SK-N-SH (cell line): Measurements from ENCODE around the gene IL15RA. TPM values are rescaled to one million over a fixed set of nuclear protein-coding genes. Genes with fewer than 3 reads are reported as not detected.

Source experiments
- CTCF ChIA-PET: fragments of 300-600, 350-600 bp; formaldehyde crosslinking; extraction: SDS; loops from one replicate; lab custom pipeline; 2021; lab: Yijun Ruan, JAX
- POLR2A ChIA-PET: fragments of 350-600 bp; sonication (Branson Sonifier 250); formaldehyde crosslinking; extraction: SDS; loops from one replicate; lab custom pipeline; 2020; ENCODE audit warnings: antibody characterized with exemption, inconsistent platforms; lab: Yijun Ruan, JAX
- DNase-seq: peaks from one replicate; pipeline ENCODE4 v3.0.0; 2012
- H2AFZ ChIP-seq: fragments of 200-600 bp; sonication (generic); 2 replicates; pipeline ENCODE4 v1.8.1; 2016; ENCODE audit warnings: antibody characterized with exemption, mild to moderate bottlenecking, low read depth
- H3F3A ChIP-seq: fragments of 200-600 bp; sonication (generic); replicated peaks from 2 replicates; pipeline ENCODE3; 2016; ENCODE audit warnings: antibody characterized with exemption, mild to moderate bottlenecking; ENCODE audit not compliant: insufficient read depth
- H3K27ac ChIP-seq, 2 experiments: fragments of 200-500 bp in 1 of 2; fragments of 200-600 bp in 1 of 2; sonication (Bioruptor generic) in 1 of 2; sonication (generic), shearing (Covaris generic) in 1 of 2; 2 replicates each; pipeline versions ENCODE4 v1.5.1 to v1.6.1; 2014 to 2016; ENCODE audit warnings: low read depth in 2 of 2, inconsistent platforms in 1 of 2, low read length in 1 of 2, mild to moderate bottlenecking in 1 of 2, mixed read lengths in 1 of 2
- H3K27me3 ChIP-seq: fragments of 200-600 bp; sonication (generic), shearing (Covaris generic); 2 replicates; pipeline ENCODE4 v1.6.1; 2016; ENCODE audit warnings: mixed run types; ENCODE audit not compliant: insufficient read depth
- H3K36me3 ChIP-seq, 2 experiments: fragments of 200-500 bp in 1 of 2; fragments of 200-600 bp in 1 of 2; sonication (Bioruptor generic) in 1 of 2; sonication (generic) in 1 of 2; replicated peaks in 1 of 2; 2 replicates each; pipeline versions ENCODE3 to v1.5.1; 2014 to 2016; ENCODE audit warnings: low read length in 1 of 2, mild to moderate bottlenecking in 1 of 2; ENCODE audit not compliant: insufficient read depth in 2 of 2, control insufficient read depth in 1 of 2
- H3K4me1 ChIP-seq, 2 experiments: fragments of 200-500 bp in 1 of 2; fragments of 200-600 bp in 1 of 2; sonication (Bioruptor generic) in 1 of 2; sonication (generic), shearing (Covaris generic) in 1 of 2; 2 replicates each; pipeline versions ENCODE4 v1.5.1 to v1.6.1; 2014 to 2016; ENCODE audit warnings: low read depth in 1 of 2, low read length in 1 of 2, mixed run types in 1 of 2; ENCODE audit not compliant: insufficient read depth in 2 of 2, control insufficient read depth in 1 of 2
- H3K4me2 ChIP-seq: fragments of 200-600 bp; sonication (generic), shearing (Covaris generic); 2 replicates; pipeline ENCODE4 v1.6.1; 2017; ENCODE audit warnings: mixed run types
- H3K4me3 ChIP-seq, 2 experiments: fragments of 200-500 bp in 1 of 2; fragments of 200-600 bp in 1 of 2; sonication (Bioruptor generic) in 1 of 2; sonication (generic), shearing (Covaris generic) in 1 of 2; 2 replicates each; pipeline versions ENCODE4 v1.5.1 to v1.8.1; 2014 to 2016; ENCODE audit warnings: low read depth in 2 of 2, inconsistent platforms in 1 of 2, low read length in 1 of 2, mild to moderate bottlenecking in 1 of 2, mixed read lengths in 1 of 2, moderate library complexity in 1 of 2
- H3K79me2 ChIP-seq: fragments of 200-600 bp; sonication (generic); 2 replicates; pipeline ENCODE4 v1.8.1; 2017; ENCODE audit warnings: mild to moderate bottlenecking; ENCODE audit not compliant: insufficient read depth
- H3K9ac ChIP-seq: fragments of 200-600 bp; sonication (generic); 2 replicates; pipeline ENCODE4 v1.6.1; 2017; ENCODE audit warnings: mixed run types
- H3K9me2 ChIP-seq: fragments of 200-600 bp; sonication (generic); 2 replicates; pipeline ENCODE4 v1.6.1; 2017; ENCODE audit warnings: mixed run types
- H3K9me3 ChIP-seq: fragments of 200-600 bp; sonication (generic); 2 replicates; pipeline ENCODE4 v1.6.1; 2017; ENCODE audit warnings: mixed run types, mild to moderate bottlenecking, moderate library complexity
- H4K20me1 ChIP-seq: fragments of 200-600 bp; sonication (generic); 2 replicates; pipeline ENCODE4 v1.6.1; 2017; ENCODE audit warnings: mild to moderate bottlenecking, mixed run types; ENCODE audit not compliant: insufficient read depth
- CTCF ChIP-seq: fragments of 200-600 bp; sonication (generic); IDR thresholded peaks from 2 replicates; pipeline ENCODE4 v1.6.1; 2017; ENCODE audit warnings: antibody characterized with exemption, mild to moderate bottlenecking, moderate library complexity
- FOXJ3 ChIP-seq: sonication (generic); formaldehyde crosslinking; IDR thresholded peaks from 2 replicates; pipeline ENCODE4 v1.5.1; 2020; ENCODE audit warnings: mild to moderate bottlenecking, missing genetic modification reagents
- GABPA ChIP-seq: IDR thresholded peaks from 2 replicates; pipeline ENCODE4 v1.4.0; 2012; ENCODE audit warnings: low read depth, mild to moderate bottlenecking
- GATA2 ChIP-seq: sonication (generic); formaldehyde crosslinking; IDR thresholded peaks from 2 replicates; pipeline ENCODE4 v1.5.0; 2020; ENCODE audit warnings: mild to moderate bottlenecking, missing genetic modification reagents
- JUND ChIP-seq: IDR thresholded peaks from 2 replicates; pipeline ENCODE4 v1.4.0; 2012
- MEF2A ChIP-seq: IDR thresholded peaks from 2 replicates; pipeline ENCODE4 v1.4.0; 2012; ENCODE audit warnings: low read depth, borderline replicate concordance
- MXI1 ChIP-seq: IDR thresholded peaks from 2 replicates; pipeline ENCODE4 v1.6.1; 2012; ENCODE audit warnings: mild to moderate bottlenecking, low read depth, low read length, improper control_type of control experiment
- NFIC ChIP-seq: IDR thresholded peaks from 2 replicates; pipeline ENCODE4 v1.4.0; 2012; ENCODE audit warnings: borderline replicate concordance
- NRF1 ChIP-seq: IDR thresholded peaks from 2 replicates; pipeline ENCODE4 v1.6.1; 2012; ENCODE audit warnings: low read depth, mild to moderate bottlenecking, low read length
- POLR2AphosphoS5 ChIP-seq: IDR thresholded peaks from 2 replicates; pipeline ENCODE4 v1.6.1; 2012; ENCODE audit warnings: low read depth, low read length
- RAD21 ChIP-seq: IDR thresholded peaks from 2 replicates; pipeline ENCODE4 v1.6.1; 2012; ENCODE audit warnings: mild to moderate bottlenecking, low read length
- RFX5 ChIP-seq: IDR thresholded peaks from 2 replicates; pipeline ENCODE4 v1.6.1; 2012; ENCODE audit warnings: mild to moderate bottlenecking, improper control_type of control experiment, low read length
- RXRA ChIP-seq: IDR thresholded peaks from 2 replicates; pipeline ENCODE4 v1.4.0; 2012; ENCODE audit warnings: low read depth, mild to moderate bottlenecking, borderline replicate concordance
- SMC3 ChIP-seq: IDR thresholded peaks from 2 replicates; pipeline ENCODE4 v1.6.1; 2012; ENCODE audit warnings: low read depth, low read length, improper control_type of control experiment
- TAF1 ChIP-seq: IDR thresholded peaks from 2 replicates; pipeline ENCODE4 v1.6.1; 2012; ENCODE audit warnings: low read depth, mild to moderate bottlenecking, low read length, moderate library complexity, borderline replicate concordance
- TEAD4 ChIP-seq: IDR thresholded peaks from 2 replicates; pipeline ENCODE4 v1.4.0; 2012; ENCODE audit warnings: mild to moderate bottlenecking, borderline replicate concordance; ENCODE audit not compliant: insufficient read depth
- USF1 ChIP-seq: IDR thresholded peaks from 2 replicates; pipeline ENCODE4 v1.4.0; 2012; ENCODE audit warnings: low read depth, borderline replicate concordance
- USF2 ChIP-seq: fragments of 150-350 bp; IDR thresholded peaks from 2 replicates; pipeline ENCODE4 v1.6.1; 2017; ENCODE audit warnings: antibody characterized with exemption, low read length, low read depth, borderline replicate concordance
- whole genome bisulfite sequencing: methylation state at CpG from one replicate; pipeline ENCODE4 v1.1.6; 2017; ENCODE audit warnings: low lambda C conversion rate; 5-methylcytosine and 5-hydroxymethylcytosine counted together
- polyA plus RNA-seq, 3 experiments: library from polyadenylated mRNA; depleted of rRNA; stranded (reverse); fragments of >200 nt; gene quantifications; 2 replicates each; pipeline ENCODE4 v1.2.3, GENCODE V29; 2012

Gene IL15RA
- polyA plus RNA-seq, 1 of the 3 experiments (the other 2 are of a cell fraction): 2.1 TPM

GRCh38 chr10:6010569-6010968 is 33.2 kb upstream of the IL15RA start:
- Histone ChIP-seq H3K27me3 (peaks cover under 1% of the 10 kb centered on the region; the same call in 1 of the 2 replicates), H3K4me1 (no peaks in the 10 kb centered on the region; a peak in 1 of 4 replicates), H3K79me2 (no peaks in the 10 kb centered on the region)
- DNase-seq: no peak
- TF ChIP-seq SMC3 (no peak), RFX5 (no peak), CTCF (no peak), RXRA (no peak)
- TF ChIP-seq, all 33 proteins: peak for 0
- Histone ChIP-seq H3F3A (no peaks in the 10 kb centered on the region), H3K27ac (no peak overlapping the region), H3K9me2 (no peaks in the 10 kb centered on the region), H4K20me1 (no peaks in the 10 kb centered on the region), H3K9me3 (no peaks in the 10 kb centered on the region), H3K4me3 (no peak overlapping the region), H3K36me3 (no peaks in the 10 kb centered on the region), H2AFZ (no peak overlapping the region), H3K4me2 (no peak overlapping the region), H3K9ac (no peak overlapping the region)
- ChIA-PET CTCF (no interaction called here), POLR2A (no interaction called here)
- WGBS: 40% methylated on average over 3 of the region's 3 CpGs

- peaks cover 6% of the 10 kb centered on the region; the same call in 1 of the 2 replicates for H3K27me3 ChIP-seq
- 42% methylated on average over 4 of the region's 4 CpGs for WGBS
- H3K9me3 ChIP-seq: no peaks in the 10 kb centered on the region
- DNase-seq: no peak
- no peaks in the 10 kb centered on the region for H3K9me2 ChIP-seq
- no peaks in the 10 kb centered on the region for H3K36me3 ChIP-seq
- H3K4me3 ChIP-seq: no peak overlapping the region
- POLR2A ChIA-PET: no interaction called here
- H2AFZ ChIP-seq: no peak overlapping the region
- no peak overlapping the region for H3K9ac ChIP-seq
- H3K4me1 ChIP-seq: no peaks in the 10 kb centered on the region; a peak in 1 of 4 replicates
- H3K27ac ChIP-seq: no peak overlapping the region
- no peaks in the 10 kb centered on the region for H3F3A ChIP-seq
- no peaks in the 10 kb centered on the region for H3K79me2 ChIP-seq
- CTCF ChIA-PET: no interaction called here
- H3K4me2 ChIP-seq: no peak overlapping the region
- no peak for TF ChIP-seq FOXJ3 (CRISPR knock-in tag)
- TF ChIP-seq POLR2AphosphoS5: no peak
- TF ChIP-seq USF2: no peak
- TF ChIP-seq JUND: no peak
- TF ChIP-seq TAF1: no peak
- no peak for TF ChIP-seq RXRA
- no peak for TF ChIP-seq RAD21
- no peak for TF ChIP-seq NRF1
- TF ChIP-seq GATA2 (CRISPR knock-in tag): no peak
- no peak for TF ChIP-seq NFIC
- TF ChIP-seq TEAD4: no peak
- no peak for TF ChIP-seq MXI1
- no peak for TF ChIP-seq GABPA
- TF ChIP-seq USF1: no peak
- no peak for TF ChIP-seq MEF2A
- no peaks in the 10 kb centered on the region for H4K20me1 ChIP-seq
Measured at GRCh38 chr10:6009961-6010360, 32.6 kb upstream of the IL15RA start.
